GM19372 (cell line): ENCODE results near the gene SPATA31C2.
"Not testable (repeated sequence)": the region's sequence is repeated elsewhere in the genome, so short reads cannot be mapped to it uniquely, and the experiment has no call there.

Source experiments
- ATAC-seq: cut with Tn5 transposase; IDR thresholded peaks from one replicate; pipeline ENCODE4 v1.9.1; 2021; ENCODE audit warnings: mild to moderate bottlenecking, low read depth, moderate library complexity; ENCODE audit not compliant: unreplicated experiment

Gene SPATA31C2

GRCh38 chr9:88129556-88129955 lies 8.7 kb downstream of the SPATA31C2 start:
- ATAC-seq: not testable (repeated sequence)

DNA sequence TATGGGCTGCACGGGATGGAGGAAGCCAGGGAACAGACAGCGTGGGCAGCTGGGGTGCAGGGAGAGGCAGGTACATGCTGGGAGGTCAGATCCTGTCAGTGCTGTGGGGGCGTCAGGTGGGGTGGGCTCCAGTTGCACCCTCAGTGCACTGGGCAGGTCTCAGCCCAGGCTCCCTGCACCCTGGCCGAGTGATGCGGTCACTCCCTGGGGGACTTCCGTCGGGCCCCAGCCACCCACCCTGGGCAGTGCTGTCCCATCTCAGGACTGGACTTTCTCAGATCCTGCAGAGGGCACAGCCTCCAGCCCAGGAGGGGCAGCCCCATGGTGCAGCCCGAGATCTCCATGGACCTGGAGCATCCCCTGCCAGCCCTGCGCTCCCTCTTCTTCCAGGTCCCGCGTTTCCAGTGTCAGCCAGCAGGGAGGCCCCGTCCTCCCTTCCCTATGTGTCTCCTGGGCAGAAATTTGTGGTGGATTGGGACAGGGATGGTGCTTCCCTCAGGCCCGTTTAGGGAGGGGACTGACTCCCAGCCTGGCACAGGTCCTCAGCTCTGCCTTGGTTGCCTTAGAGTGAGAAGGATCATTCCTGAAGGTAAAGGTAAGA lies 10.5 kb downstream of the SPATA31C2 start:
- ATAC-seq: not testable (repeated sequence)

- not testable (repeated sequence) for ATAC-seq
Observed at GRCh38 chr9:88123413-88123812, 14.9 kb downstream of the SPATA31C2 start.

GRCh38 chr9:88118121-88118520 lies 20.2 kb downstream of the SPATA31C2 start:
- not testable (repeated sequence) for ATAC-seq

GRCh38 chr9:88114968-88115612 lies 23.2 kb downstream of the SPATA31C2 start:
- ATAC-seq: not testable (repeated sequence)

DNA sequence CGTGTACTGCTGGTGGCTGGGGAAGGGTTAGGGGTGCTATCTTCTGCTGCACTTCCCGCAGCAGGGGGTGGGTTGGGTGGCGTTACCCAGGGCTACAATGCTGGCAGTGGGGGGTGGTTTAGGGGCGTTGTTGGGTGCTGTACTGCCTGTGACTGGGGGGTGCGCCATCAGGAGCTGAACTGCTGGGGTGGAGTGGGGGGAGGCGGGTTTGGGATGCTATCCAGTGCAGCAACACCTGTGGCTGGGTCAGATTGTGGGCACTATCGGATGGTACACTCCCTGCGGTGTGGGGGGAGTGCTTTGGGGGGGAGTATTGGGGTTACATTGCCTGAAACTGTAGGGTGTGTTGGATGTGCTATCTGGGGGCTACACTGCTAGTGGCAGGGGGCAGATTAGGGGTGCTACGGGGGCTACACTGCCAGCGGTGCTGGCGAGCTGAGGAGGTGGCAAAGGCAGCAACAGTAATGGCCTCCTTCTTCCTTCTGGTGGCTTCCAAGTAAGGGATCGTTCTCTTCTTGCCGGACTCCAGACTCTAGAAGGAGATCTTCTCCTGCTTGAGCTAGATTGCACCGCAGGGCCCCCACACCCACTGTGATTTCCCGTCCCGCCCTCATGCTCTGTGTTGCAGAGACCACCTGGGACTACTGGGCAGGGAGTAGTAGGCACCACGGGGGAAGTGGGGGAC lies 23.9 kb downstream of the SPATA31C2 start:
- ATAC-seq: not testable (repeated sequence)

DNA sequence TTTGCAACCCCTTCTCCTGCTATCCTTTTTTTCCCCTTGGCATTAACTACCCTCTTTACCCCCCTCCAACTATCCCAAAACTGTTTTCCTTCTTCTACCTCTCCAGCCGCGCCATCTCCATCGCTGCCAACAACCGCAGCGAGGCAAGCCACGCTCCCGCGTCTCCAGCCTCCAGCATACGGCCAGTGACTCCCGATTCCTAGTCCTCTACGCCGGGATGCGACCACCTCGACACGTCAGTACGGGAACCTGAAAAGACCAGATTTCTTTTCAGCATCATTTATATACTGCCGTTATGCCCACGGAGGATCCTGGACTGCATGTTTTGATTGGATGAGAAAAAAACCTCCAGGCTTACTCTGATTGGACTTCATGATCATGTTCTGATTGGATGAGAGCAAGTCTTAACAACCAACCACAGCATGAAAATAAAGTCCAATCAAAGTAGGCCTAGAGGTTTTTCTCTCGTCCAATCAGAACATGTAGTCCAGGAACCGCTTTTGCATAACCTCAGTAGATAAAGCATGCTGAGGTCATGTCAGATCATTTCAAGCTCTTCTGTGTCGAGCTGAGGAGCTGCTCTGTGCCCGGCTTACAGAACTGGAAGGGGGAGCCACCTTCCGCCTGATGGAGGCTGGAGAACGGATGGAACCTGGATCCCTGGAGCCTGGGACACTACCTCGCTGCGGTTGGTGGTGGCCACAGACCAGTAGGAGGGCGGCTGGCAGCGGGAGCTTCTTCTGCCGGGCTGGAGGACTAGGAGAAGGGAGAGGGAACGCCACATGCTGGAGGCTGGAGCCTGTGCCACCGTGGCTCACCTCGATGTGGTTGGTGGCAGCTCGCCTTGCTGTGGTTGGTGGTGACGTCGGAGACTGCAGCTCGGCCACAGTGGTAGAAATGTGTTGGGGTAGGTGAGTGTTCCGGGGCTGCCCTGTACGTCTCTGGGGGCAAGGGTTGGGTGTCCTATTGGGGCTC lies 24.8 kb downstream of the SPATA31C2 start:
- not testable (repeated sequence) for ATAC-seq

- no peak for ATAC-seq
Observed at GRCh38 chr9:88110026-88110425, 28.2 kb downstream of the SPATA31C2 start.

DNA sequence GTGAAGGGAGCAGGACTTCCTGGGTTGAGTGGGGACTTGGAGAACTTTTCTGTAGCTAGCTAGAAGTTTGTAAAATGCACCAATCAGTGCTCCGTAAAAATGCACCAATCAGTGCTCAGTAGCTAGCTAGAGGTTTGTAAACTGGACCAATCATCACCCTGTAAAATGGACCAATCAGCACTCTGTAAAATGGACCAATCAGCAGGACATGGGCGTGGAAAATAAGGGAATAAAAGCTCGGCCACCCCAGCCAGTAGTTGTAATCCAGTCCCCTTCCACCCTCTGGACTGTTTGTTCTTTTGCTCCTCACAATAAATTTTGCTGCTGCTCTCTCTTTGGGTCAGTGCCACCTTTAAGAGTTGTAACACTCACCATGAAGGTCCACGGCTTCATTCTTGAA lies 29.5 kb downstream of the SPATA31C2 start:
- no peak for ATAC-seq

- no peak for ATAC-seq
Observed at GRCh38 chr9:88106492-88106891, 31.8 kb downstream of the SPATA31C2 start.

DNA sequence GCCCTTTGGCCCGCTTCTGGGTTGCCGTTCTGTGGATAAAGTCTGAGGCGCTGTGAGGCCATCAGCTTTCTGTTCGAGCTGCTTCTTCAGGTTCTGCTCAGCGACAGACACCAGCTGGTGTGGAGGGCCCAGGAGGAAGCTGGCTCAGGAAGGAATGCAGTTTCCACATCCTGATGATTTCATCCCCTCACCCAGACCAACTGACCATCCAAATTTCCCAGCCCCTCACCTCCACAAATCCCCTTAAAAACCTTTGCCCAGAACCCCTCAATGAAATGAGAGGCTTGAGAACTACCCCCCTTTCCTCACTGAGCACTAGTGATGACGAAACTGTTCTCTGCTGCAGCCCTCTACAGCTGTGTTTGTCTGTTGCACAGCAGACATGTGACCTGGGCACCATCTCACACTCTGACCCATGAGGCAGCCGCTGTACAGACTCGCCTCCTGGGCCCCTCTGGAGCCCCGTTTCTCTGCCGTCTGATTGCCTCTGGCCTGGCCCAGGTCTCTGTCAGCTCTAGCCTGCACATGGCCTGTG lies 45.4 kb downstream of the SPATA31C2 start:
- ATAC-seq: no peak

- no peak for ATAC-seq
Observed at GRCh38 chr9:88090151-88090581, 48.1 kb downstream of the SPATA31C2 start.

GRCh38 chr9:88087906-88088305 lies 50.4 kb downstream of the SPATA31C2 start:
- no peak for ATAC-seq

DNA sequence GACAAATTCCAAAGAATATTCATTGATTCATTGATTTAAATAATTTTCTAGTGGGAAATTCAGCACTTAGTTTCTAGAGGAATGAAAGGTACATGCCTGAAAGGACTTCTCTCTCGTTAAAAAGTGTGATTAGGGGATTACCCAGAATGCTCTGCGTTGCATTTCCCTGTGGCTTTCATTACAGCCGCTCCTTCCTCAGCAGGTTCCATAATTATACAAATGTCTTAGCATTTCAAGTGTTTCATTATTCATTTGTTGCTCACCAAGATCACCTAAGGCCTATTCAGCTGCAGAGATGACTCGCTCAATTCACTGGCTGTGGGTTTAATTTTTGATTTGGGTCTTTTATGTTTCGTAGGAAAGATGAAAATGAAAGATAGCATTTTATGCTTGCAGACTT lies 52.8 kb downstream of the SPATA31C2 start:
- no peak for ATAC-seq

DNA sequence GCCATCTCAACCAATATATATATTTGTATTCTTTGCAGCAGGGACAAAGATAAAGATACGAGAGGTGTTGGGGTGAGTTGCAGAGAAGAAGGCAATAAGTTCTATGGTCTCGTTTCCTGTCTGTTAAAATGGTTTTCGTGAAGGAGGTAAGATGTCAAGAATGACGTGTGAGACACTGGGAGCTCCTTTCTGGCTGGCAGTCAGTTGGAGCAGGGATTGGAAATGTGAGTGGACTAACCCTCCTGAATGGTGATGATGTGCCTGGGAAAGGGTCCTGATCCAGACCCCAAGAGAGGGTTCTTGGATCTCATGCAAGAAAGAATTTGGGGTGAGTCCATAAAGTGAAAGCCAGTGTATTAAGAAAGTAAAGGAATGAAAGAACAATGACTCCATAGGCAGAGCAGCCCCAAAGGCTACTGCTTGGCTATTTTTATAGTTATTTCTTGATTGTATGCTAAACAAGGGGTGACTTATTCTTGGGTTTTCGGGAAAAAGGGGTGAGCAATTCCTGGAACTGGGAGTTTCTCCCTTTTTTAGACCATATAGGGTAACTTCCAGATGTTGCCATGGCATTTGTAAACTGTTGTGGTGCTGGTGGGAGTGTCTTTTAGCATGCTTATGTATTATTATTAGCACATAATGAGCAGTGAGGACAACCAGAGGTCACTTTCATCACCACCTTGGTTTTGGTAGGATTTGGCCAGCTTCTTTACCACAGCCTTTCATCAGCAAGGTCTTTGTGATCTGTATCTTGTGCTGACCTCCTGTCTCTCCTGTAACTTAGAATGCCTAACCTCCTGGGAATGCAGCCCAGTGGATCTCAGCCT lies 53.7 kb downstream of the SPATA31C2 start:
- ATAC-seq: no peak
